ENCODE measurements around the gene CER1.

DNA sequence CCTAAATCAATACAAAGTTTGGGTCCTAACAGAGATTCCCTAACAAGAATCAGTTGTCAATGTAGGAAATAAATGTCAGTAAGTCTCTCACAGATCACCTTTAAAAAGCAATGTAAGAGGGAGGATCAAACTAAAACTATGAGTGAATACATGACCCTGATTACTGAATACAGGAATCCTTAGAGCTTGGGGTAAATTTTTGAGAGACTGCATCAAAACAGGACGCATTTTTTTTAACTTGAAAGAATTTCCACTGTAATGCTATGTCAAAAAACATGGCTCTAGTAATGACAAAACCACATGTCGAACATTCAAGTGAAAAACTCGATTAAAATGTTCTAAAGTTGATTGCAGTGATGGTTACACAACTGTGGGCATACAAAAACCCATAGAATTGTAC is 51.2 kb downstream of the CER1 start:
- TF ChIP-seq EZH2 (IDR thresholded peaks at IDR 0.05; ENCODE audit: low read depth, low read length, severe bottlenecking), result no peak
- no peak for TF ChIP-seq CTCF (IDR thresholded peaks at IDR 0.05; ENCODE audit: control extremely low read depth in 1 of 3, insufficient read depth in 1 of 3, low read depth in 1 of 3, low read length in 3 of 3)
- no peak for TF ChIP-seq PHF8 (conservative IDR thresholded peaks at IDR 0.05; ENCODE audit: low read depth, low read length)
- TF ChIP-seq POLR2A (IDR thresholded peaks at IDR 0.05; ENCODE audit: control extremely low read depth in 1 of 2, low read depth in 2 of 2, low read length in 2 of 2), result no peak
- no peak for TF ChIP-seq RXRA (IDR thresholded peaks at IDR 0.05; ENCODE audit: insufficient read depth, low read depth, low read length)
- no peak for TF ChIP-seq CTBP2 (IDR thresholded peaks at IDR 0.05; ENCODE audit: borderline replicate concordance, insufficient read depth, insufficient read length, low read length)
- no peak for TF ChIP-seq MAFK (IDR thresholded peaks at IDR 0.05; ENCODE audit: low read depth, low read length)
- no peak for TF ChIP-seq GABPA (IDR thresholded peaks at IDR 0.05; ENCODE audit: borderline replicate concordance, insufficient read depth, low read length)
- TF ChIP-seq SP1 (IDR thresholded peaks at IDR 0.05; ENCODE audit: low read depth, low read length), result no peak
- TF ChIP-seq GTF2F1 (IDR thresholded peaks at IDR 0.05; ENCODE audit: borderline replicate concordance, low read depth, low read length), result no peak
- TF ChIP-seq TBP (IDR thresholded peaks at IDR 0.05; ENCODE audit: low read depth, low read length), result no peak
- TF ChIP-seq SUZ12 (IDR thresholded peaks at IDR 0.05; ENCODE audit: low read length), result no peak
- TF ChIP-seq CREB1 (IDR thresholded peaks at IDR 0.05), result no peak
- TF ChIP-seq TCF12 (IDR thresholded peaks at IDR 0.05; ENCODE audit: low read depth, low read length), result no peak
